T-helper 1 cell treated with Interleukin-12 subunit alpha and Interleukin-12 subunit beta and Interleukin-4 antibody, amounts not matched to agents 30 ng/mL and 1 ng/mL, for 36 hours (primary cell): ENCODE results near the gene UBE2D1. TPM values are rescaled to one million over a fixed set of nuclear protein-coding genes. Genes with fewer than 3 reads are reported as not detected.

ENCODE experiments used
- intact Hi-C: fragments of 100-400 bp; cut with micrococcal nuclease; formaldehyde crosslinking; loops from one replicate; pipeline ENCODE4 v1.15.1; 2024
- total RNA-seq: library from RNA; stranded (reverse); gene quantifications from 2 replicates; pipeline ENCODE4 v1.2.3, GENCODE V29; 2022

Gene UBE2D1
- total RNA-seq, result 14.9 and 18.6 TPM in 2 replicates

GRCh38 chr10:58334817-58335305 is at the start of gene UBE2D1:
Gene UBE2D1, plus strand, starts transcription at chr10:58335006. Its CDS starts 196 bp downstream, at chr10:58335202.
- intact Hi-C loops, result loop anchor here (1.0 to 5.0 kb wide), 6 partner anchors 36 to 1973 kb away; partner anchors contain the start of genes CISD1, TFAM and ZWINT

- intact Hi-C loops, result loop anchor here (1.0 to 2.0 kb wide), 4 partner anchors 9 to 114 kb away; partner anchors contain the start of genes CISD1 and UBE2D1
These were observed 43.1 kb upstream of the UBE2D1 start for GRCh38 chr10:58291538-58292174.

- intact Hi-C loops, result no loop called here
These were observed 40.8 kb upstream of the UBE2D1 start for GRCh38 chr10:58293989-58294388.

GRCh38 chr10:58299580-58299979 is 35.2 kb upstream of the UBE2D1 start:
- intact Hi-C loops, result loop anchor here (1.0 to 2.0 kb wide), 3 partner anchors 35 to 232 kb away; partner anchors contain the start of genes TFAM and UBE2D1

- intact Hi-C loops, result no loop called here
These were observed 34.1 kb upstream of the UBE2D1 start for GRCh38 chr10:58300676-58301075.

GRCh38 chr10:58302254-58302653 is 32.6 kb upstream of the UBE2D1 start:
- intact Hi-C loops, result no loop called here

DNA sequence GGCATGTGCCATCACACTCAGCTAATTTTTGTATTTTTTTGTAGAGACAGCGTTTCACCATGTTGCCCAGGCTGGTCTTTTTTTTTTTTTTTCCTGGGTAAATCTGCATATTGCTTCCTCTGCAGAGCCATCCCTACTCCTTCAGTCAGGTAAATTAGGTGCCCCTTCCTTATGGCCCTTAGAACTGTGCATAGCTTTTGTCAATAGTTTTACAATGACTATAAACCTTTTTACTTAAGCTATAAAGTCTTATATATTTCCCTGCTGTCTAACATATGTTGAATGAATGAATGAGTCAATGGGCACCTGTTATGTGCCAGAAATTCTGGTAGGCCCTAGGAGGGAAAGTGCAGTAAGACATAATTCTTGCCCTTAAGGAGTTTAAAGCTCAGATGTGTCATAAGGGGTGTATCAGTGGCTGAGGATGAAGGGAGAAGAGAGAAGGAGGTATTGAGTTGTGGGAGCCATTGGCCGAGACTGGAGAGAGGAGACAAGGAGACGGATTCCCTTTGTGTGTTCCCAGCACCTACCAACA is 30.6 kb upstream of the UBE2D1 start:
- intact Hi-C loops, result no loop called here

GRCh38 chr10:58305821-58306220 is 29.0 kb upstream of the UBE2D1 start:
- intact Hi-C loops, result no loop called here

DNA sequence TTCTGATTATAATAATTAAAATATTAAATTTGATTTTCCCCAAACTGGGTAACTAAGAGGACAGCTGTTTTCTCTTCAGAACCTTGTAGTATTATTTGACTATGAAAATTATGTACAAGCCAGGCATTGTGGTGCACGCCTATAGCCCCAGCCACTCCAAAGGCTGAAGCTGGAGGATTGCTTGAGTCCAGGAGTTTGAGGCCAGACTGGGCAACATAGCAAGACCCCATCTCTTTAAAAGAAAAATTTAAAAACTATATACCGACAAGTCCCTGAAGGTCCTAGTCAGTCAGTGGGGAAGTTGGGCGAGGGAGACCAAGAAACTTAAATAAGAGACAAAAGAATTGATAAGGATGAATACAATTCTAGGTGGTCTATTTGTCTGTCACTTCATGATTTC is 27.1 kb upstream of the UBE2D1 start:
- intact Hi-C loops, result no loop called here

- intact Hi-C loops, result no loop called here
These were observed 23.8 kb upstream of the UBE2D1 start for GRCh38 chr10:58311026-58311425.

GRCh38 chr10:58316874-58317273 is 17.9 kb upstream of the UBE2D1 start:
- intact Hi-C loops, result no loop called here

DNA sequence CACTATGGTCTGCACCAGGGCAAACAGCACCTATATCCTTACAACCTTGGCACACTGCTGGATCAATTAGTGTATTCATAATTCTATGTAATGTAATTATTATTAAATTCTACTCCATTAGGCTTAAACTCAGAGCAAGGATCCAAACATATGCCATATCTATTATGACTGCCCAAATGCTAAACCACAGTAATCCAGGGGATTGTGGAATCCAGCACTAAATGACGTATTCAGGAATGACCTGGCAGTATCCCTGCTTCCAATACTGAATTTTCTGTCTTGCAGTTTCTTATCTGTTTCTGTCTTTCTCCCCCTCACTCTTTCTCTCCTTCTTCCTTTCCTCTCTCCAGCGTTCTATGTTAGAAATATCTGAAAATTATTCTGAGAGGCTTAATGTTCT is 16.5 kb upstream of the UBE2D1 start:
- intact Hi-C loops, result no loop called here

GRCh38 chr10:58319599-58319998 is 15.2 kb upstream of the UBE2D1 start:
- intact Hi-C loops, result no loop called here

GRCh38 chr10:58320351-58321049 is 14.3 kb upstream of the UBE2D1 start:
- intact Hi-C loops, result no loop called here

DNA sequence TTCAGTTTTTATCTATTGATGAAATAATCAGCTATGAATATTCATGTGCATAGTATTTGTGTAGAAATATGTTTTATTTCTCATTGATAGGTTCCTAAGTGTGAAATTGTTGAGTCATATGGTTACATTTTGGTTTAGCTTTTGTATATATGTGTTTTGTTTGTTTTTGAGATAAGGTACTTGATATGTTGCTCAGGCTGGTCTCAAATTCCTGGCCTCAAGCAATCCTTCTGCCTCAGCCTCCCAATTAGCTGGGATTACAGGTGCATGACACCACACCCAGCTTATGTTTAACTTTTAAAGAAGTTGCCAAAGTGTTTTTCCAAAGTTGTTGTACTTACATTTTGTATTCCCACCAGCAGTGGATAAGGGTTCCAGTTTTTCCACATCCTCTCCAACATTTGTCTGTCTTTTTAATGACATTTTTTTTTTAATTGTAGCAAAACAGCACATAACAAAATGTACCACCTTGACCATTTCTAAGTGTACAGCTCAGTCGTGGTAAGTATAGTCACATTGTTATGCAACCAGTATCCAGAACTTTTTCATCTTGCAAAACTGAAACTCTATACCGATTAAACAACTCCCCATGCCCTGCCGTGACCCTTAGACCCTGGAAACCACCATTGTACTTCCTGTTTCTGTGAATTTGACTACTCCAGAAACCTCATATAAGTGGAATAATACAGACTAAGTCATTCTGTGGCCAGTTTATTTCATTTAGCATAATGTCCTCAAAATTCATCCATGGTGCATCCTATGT is 12.6 kb upstream of the UBE2D1 start:
- intact Hi-C loops, result no loop called here

- intact Hi-C loops, result no loop called here
These were observed 12.0 kb upstream of the UBE2D1 start for GRCh38 chr10:58322835-58323209.

GRCh38 chr10:58326967-58327381 is 7.8 kb upstream of the UBE2D1 start:
- intact Hi-C loops, result no loop called here

DNA sequence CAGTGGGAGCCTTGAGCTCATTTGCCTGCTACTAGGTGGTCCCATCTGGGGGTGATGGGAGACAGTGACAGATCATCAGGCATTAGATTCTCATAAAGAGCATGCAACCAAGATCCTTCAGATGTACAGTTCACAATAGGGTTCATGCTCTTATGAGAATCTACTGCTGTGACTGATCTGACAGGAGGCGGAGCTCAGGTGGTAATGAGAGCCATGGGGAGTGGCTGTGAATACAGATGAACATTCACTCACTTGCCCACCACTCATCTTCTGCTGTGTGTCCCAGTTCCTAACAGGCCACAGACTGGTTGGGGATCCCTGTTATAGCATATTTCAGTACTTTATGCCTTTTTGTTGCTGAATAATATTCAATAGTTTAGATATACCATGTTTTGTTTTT is 6.6 kb upstream of the UBE2D1 start:
- intact Hi-C loops, result no loop called here

DNA sequence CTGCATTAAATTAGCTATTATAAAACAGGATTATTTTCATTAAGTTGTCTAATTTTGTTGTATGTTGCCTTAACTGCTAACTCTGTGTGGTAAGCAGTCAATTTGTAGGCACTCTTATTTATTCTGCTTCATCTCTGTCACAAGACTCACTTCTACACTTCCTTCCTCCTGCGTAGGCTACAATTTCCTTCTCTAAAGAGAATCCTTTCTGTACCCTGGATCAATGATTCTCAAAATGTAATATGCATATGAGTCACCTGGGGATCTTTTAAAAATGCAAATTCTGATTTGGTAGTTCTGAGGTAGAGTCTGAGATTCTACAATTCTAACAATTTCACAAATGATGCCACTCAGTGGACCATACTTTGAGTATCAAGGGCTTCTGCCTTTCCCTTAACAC is 4.4 kb upstream of the UBE2D1 start:
- intact Hi-C loops, result no loop called here

GRCh38 chr10:58331646-58332045 is 3.2 kb upstream of the UBE2D1 start:
- intact Hi-C loops, result no loop called here

- intact Hi-C loops, result loop anchor here (2.0 to 5.0 kb wide), 3 partner anchors 37 to 1973 kb away; partner anchors contain the start of gene ZWINT
These were observed 650 bp downstream of the UBE2D1 start for GRCh38 chr10:58335306-58336005.
